Heart right ventricle (tissue), 16 donors: ENCODE results near the gene TTC7B. TPM values are rescaled to one million over a fixed set of nuclear protein-coding genes. Genes with fewer than 3 reads are reported as not detected.
A peak's percentile ranks its signal among the peaks of the same experiment; 100 is the strongest.

Experiments
- ATAC-seq, 8 donors: fragments of 200-7000 bp; cut with Tn5 transposase; one replicate each; pipeline ENCODE4 v1.9.1; 2020; ENCODE audit warnings: mild to moderate bottlenecking in 8 of 8, moderate library complexity in 8 of 8, moderate number of reproducible peaks in 1 of 8
- DNase-seq, 2 donors: peaks; one replicate each; pipeline ENCODE4 v3.0.0-alpha.2; 2020
- H3K27ac ChIP-seq, 10 donors: fragments of 200-600 bp; sonication (generic) in 2 of 10; one replicate each; pipeline versions ENCODE4 v1.5.0 to v1.8.0; 2020 to 2022; ENCODE audit warnings: mild to moderate bottlenecking in 3 of 10
- H3K27me3 ChIP-seq, 7 donors: fragments of 200-600 bp; one replicate each; pipeline ENCODE4 v1.8.0; 2021 to 2022; ENCODE audit warnings: mild to moderate bottlenecking in 2 of 7
- H3K36me3 ChIP-seq, 9 donors: fragments of 200-600 bp; sonication (generic) in 1 of 9; one replicate each; pipeline versions ENCODE4 v1.5.0 to v1.8.0; 2020 to 2022; ENCODE audit warnings: mild to moderate bottlenecking in 2 of 9
- H3K4me1 ChIP-seq, 9 donors: fragments of 200-600 bp; sonication (generic) in 1 of 9; one replicate each; pipeline versions ENCODE4 v1.5.0 to v1.8.0; 2020 to 2022; ENCODE audit warnings: mild to moderate bottlenecking in 4 of 9
- H3K4me3 ChIP-seq, 10 donors: fragments of 200-600 bp; sonication (generic) in 2 of 10; one replicate each; pipeline versions ENCODE4 v1.5.0 to v1.8.0; 2020 to 2022; ENCODE audit warnings: mild to moderate bottlenecking in 7 of 10, moderate library complexity in 2 of 10
- H3K9me3 ChIP-seq, 11 donors: fragments of 200-600 bp in 10 of 11; sonication (generic) in 2 of 11; one replicate each; pipeline versions ENCODE4 v1.5.0 to v1.8.0; 2013 to 2022; ENCODE audit warnings: mild to moderate bottlenecking in 2 of 11, control low read depth in 1 of 11, moderate library complexity in 1 of 11
- CTCF ChIP-seq, 9 donors: fragments of 200-600 bp; sonication (generic) in 2 of 9; IDR thresholded peaks; one replicate each; pipeline versions ENCODE4 v1.5.0 to v1.8.0; 2021 to 2022; ENCODE audit warnings: antibody characterized with exemption in 9 of 9, mild to moderate bottlenecking in 5 of 9, moderate library complexity in 1 of 9
- WGBS, 2 donors: extraction: QIAGEN DNeasy Blood & Tissue Kit; methylation state at CpG; one replicate each; pipeline ENCODE4 v1.1.7; 2013; ENCODE audit warnings: inconsistent platforms in 1 of 2; 5-methylcytosine and 5-hydroxymethylcytosine counted together
- intact Hi-C, 10 donors: fragments of 100-400 bp; cut with DNase I; formaldehyde crosslinking; loops; one replicate each; pipeline versions ENCODE4 v1.11.1 to v1.14.2; 2022
- polyA plus RNA-seq, 2 donors: library from polyadenylated mRNA; stranded (reverse); fragments of 200-250 nt; gene quantifications; one replicate each; pipeline ENCODE4 v1.2.3, GENCODE V29; 2013
- total RNA-seq, 10 donors: library from RNA; stranded (reverse); fragmentation: NEBNext Ultra II Directional in 3 of 10; extraction: Animal tissue kit (Norgen Biotek cat#: 25700) in 3 of 10; gene quantifications; one replicate each; pipeline versions ENCODE4 v1.2.1 to v1.2.4, GENCODE V29; 2021 to 2023
- donor health status: Arrhythmogenic right ventricular cardiomyopathy.
- donor health status: ischemic (EF 13 %, LVEDD 7.1; RV severe dilation, severe dysfunction).
- donor health status: healthy with polysubstance abuse.
- donor health status: DM: no; HTN: yes; CAD: no.
- donor health status: DM: no; HTN: no; CAD: no.
- donor health status: ischemic (EF 25% LVEDD 6.9; RV normal size, moderate dysfunction).
- donor health status: ischemic (EF 25% LVEDD 5.7; RV mildly dilated, moderate dysfunction).
- donor health status: healthy.
- donor health status: DM: yes; HTN: yes; CAD: no.
- donor health status: Ischemic cardiomyopathy.
- donor health status: ischemic (EF 35%, LVEDD 5.7; RV mildly dilated, moderate dysfunction).
- donor health status: nonischemic (EF 11% LVEDD 7.7; RV severe dilation, severe dysfunction).
- donor health status: DM: yes; HTN: yes; CAD: no.
- donor health status: PGD.
- donor health status: ischemic (EF 29% LVEDD 5.4; RV normal size, mild dysfunction).
- donor health status: nonischemic (EF 23%, LVEDD 6.1; RV moderate dilation, normal function).

Gene TTC7B
- total and polyA plus RNA-seq, 12 donors = 23.0 to 79.4 (median 65.5) TPM

GRCh38 chr14:90579816-90580215, 236.4 kb downstream of the TTC7B start:
- H3K36me3 ChIP-seq = peaks cover 0 to 29% (median 0%) of the 10 kb centered on the region in 9 donors

GRCh38 chr14:90579088-90579487, 237.1 kb downstream of the TTC7B start:
- H3K27ac ChIP-seq = peak overlapping the region in 3 of 10 donors; percentile 70 to 82 (median 73)
- no peak for TF ChIP-seq CTCF (IDR thresholded peaks at IDR 0.05)

More at GRCh38 chr14:90579816-90580215, 236.4 kb downstream of the TTC7B start:
- ATAC-seq = no peak
- 97% methylated on average over 9 of the region's 9 CpGs for WGBS, 2 donors
- Histone ChIP-seq H3K9me3 (no peaks in the 10 kb centered on the region), H3K27ac (no peak overlapping the region), H3K4me3 (no peak overlapping the region), H3K4me1 (peaks cover 9 to 63% (median 40%) of the 10 kb centered on the region in 9 donors), H3K27me3 (no peaks in the 10 kb centered on the region)
- TF ChIP-seq CTCF (IDR thresholded peaks at IDR 0.05) = no peak
- intact Hi-C loops = no loop called here
- DNase-seq = no peak

DNA sequence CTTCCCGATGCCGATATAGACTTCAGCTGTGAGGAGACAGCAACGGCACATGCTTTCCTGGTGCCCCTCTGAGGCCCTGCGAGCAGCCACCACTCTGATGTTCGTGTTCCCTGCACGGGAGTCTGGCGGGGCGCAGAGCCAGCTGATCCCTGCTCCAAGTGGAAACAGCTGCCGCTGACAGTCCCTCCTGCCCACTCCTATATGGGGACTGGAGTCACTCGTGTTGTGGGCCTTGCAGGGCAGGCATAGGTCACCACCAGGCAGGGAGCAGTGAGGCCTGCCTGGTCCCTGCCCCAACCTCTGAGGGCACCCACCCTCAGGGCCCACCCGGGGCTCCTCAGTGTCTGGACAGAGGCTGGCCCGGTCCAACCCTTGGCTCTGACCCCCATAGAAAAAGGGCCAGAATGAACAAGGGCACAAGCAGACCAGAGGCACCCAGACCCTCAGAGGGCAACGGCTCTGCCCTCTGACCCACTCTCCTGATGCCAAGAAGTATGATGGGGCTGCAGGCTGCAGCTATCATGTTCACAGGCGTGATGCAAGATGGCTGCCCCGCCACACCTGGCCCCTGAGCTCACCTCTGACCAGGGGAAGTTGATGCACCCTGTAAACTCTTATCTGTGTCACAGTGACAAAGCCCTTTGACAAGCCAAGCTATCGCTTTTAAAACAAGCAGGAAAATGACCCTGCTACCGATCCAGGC, 237.8 kb downstream of the TTC7B start:
- WGBS, 2 donors = 52 to 63% methylated on average over 17 of the region's 17 CpGs
- Histone ChIP-seq H3K9me3 (no peaks in the 10 kb centered on the region), H3K4me1 (peaks cover 9 to 68% (median 47%) of the 10 kb centered on the region in 9 donors), H3K27me3 (no peaks in the 10 kb centered on the region), H3K36me3 (peaks cover 0 to 23% (median 0%) of the 10 kb centered on the region in 9 donors), H3K27ac (peak overlapping the region in 9 of 10 donors; percentile 30 to 82 (median 68)), H3K4me3 (no peak overlapping the region)
- TF ChIP-seq CTCF (IDR thresholded peaks at IDR 0.05) = no peak
- ATAC-seq = peak; percentile 40 to 72 (median 64)
- DNase-seq = peak; percentile 49 to 72
- intact Hi-C loops = no loop called here

More at GRCh38 chr14:90579088-90579487, 237.1 kb downstream of the TTC7B start:
- Histone ChIP-seq H3K9me3 (no peaks in the 10 kb centered on the region), H3K4me1 (peaks cover 9 to 70% (median 47%) of the 10 kb centered on the region in 9 donors), H3K4me3 (no peak overlapping the region), H3K36me3 (peaks cover 0 to 26% (median 0%) of the 10 kb centered on the region in 9 donors), H3K27me3 (no peaks in the 10 kb centered on the region)
- 92 to 94% methylated on average over 8 of the region's 8 CpGs for WGBS, 2 donors
- DNase-seq = no peak
- no peak for ATAC-seq
- intact Hi-C loops = no loop called here

DNA sequence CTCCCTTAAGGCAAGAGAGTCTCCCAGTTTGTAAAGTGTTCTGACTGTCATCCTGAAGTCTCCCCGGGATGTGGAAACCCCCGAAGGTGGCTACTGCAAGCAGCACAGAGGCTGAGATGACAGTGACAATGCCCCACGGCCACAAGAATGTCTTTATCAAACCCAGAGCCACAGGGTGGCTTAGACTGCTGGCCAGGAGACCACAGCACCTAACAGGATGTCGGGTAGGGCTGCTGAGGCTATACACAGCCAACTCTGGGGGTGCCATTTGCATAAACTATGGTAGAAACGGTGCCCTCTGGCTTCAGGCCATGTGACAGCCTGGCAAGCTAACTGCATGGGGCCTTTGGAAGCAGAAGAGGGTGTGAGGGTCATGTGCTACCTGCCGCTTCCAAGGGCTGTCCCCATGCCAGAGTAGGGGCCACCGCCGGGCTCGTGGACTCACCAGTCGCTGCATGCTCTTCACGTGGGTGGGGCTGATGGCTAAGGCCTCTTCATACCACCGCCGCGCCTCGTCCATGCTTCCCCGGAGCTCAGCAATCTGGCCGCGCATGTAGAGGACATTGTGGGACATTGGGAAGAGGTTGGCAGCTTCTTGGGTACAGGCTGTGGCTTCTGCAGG, 238.5 kb downstream of the TTC7B start:
- peaks cover 9 to 63% (median 42%) of the 10 kb centered on the region in 9 donors for H3K4me1 ChIP-seq
- H3K27ac ChIP-seq = peak overlapping the region in 9 of 10 donors; percentile 30 to 82 (median 68)
- 47 to 62% methylated on average over 18 of the region's 18 CpGs for WGBS, 2 donors

More for the DNA sequence above, 238.5 kb downstream of the TTC7B start:
- peak in 7 of 8 donors; percentile 22 to 62 (median 52) for ATAC-seq
- Histone ChIP-seq H3K36me3 (peaks cover 0 to 23% (median 0%) of the 10 kb centered on the region in 9 donors), H3K4me3 (no peak overlapping the region), H3K27me3 (no peaks in the 10 kb centered on the region), H3K9me3 (no peaks in the 10 kb centered on the region)
- no peak for TF ChIP-seq CTCF (IDR thresholded peaks at IDR 0.05)
- intact Hi-C loops = no loop called here
- peak; percentile 53 to 57 for DNase-seq
